GM21515 (cell line): Measurements from ENCODE around the gene TMA7.

ENCODE experiments used
- ATAC-seq: cut with Tn5 transposase; IDR thresholded peaks from one replicate; pipeline ENCODE4 v1.9.1; 2021; ENCODE audit not compliant: unreplicated experiment

Gene TMA7

DNA sequence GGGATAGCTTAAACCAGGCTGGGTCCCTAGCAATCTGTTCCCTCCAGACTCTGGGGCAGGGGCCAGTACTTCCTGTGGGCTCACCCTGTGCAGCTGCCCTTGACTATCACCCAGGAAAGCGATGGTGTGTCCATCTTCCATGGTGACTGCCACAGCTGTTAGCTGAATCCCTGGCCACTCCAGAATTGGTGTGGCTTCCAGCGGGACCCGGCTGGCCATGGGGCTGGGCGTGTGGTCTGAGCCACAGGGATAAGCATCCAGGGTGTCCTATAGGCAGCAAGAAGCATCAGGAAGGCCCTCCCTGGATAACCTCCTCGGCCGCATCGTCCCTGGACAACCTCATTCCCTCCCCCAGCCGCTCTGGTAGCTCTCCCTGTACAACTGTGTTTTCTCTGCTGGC is 17.4 kb upstream of the TMA7 start:
- no peak for ATAC-seq

DNA sequence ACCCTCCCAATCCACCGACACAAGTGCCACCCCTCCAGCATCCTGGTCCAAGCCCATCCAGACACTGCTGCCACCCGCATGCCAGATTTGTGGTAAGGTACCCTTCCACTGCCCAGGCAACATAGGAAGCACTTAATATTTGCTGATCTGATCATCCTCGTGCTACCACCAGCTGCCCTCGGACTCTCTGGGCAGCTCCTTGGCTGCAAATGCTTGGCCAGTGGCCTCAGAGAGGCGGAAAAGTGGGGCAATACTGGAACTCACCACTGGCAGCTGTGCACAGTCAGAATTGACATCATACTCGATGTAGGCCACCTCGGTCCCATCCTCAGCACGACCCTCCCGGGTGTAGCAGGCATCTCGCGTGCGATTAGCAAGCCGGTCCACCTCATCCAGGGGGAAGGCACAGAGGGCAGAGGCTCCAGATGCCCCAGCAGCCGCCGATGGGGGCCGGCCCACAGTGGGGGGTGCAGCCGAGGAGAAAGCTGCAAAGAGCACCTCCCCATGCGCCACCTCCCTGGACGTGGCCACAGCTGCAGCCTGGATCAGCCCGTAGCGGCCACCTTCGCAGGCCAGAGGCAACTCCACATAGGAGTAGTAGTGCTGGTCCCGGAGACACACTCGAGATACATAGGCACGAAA is 16.7 kb upstream of the TMA7 start:
- no peak for ATAC-seq

DNA sequence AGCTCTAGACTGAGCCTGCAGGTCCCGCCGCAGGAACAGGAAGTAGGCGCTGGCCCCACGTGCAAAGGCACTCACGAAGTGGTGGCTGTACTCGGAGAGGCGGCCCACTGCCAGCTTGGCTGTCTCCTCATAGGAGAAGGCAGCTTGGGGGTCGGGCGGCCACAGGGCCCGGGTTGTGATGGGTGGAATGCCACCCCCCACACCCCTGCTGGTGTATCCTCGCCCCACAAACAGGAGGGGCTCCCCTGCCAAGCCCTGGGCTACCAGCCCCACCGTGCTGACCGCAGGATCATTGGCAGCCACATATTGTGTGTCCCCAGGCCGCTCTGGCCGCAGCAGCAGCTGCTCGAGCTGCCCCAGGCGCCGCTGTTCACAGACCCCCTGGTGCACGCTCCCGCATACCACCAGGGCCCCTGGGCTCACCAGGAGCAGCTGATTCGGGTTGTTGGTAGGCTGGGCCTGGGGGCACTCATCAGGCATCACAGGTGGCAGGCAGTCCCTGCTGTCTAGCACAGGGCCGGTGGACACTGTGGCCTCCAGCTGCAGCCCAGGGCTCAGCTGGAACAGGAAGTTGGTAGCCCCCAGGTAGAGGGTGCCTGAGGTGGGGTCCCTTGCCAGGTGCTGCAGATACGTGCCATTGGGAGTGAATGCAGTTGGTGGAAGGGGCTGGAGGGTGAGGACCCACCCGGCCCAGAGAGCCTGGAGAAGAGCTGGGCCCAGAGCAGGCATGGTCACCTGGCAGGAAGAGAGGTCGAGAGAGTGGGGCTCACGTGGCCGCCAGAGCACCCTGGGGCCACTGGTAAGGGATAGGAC is 16.0 kb upstream of the TMA7 start:
- ATAC-seq = no peak

GRCh38 chr3:48425281-48425812 is 14.7 kb upstream of the TMA7 start:
- ATAC-seq = no peak

DNA sequence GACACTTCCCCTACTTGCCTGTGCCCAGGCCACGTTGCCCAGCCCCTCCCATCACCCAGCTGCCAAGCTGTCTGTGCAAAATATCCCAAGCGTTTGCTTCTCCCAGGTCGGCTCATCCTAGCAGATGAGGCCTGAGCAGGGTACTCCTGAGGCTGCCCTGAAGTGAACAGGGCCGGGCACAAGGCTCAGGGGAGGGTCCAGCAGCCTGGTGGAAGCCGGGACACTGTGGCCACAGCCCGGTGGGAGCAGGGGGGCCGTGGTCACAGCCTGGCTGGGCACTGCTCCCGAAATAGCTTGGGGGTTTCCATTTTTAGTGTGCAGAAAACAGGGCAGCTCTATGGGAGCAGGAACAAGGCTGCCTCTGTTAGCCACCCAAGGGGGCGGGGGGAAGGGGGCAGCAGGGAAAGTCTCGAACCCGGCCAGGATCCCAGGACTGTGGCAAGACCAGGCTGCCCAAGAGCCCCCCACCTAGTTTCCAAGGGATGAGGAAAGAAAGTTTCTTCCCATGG is 13.6 kb upstream of the TMA7 start:
- ATAC-seq = no peak

DNA sequence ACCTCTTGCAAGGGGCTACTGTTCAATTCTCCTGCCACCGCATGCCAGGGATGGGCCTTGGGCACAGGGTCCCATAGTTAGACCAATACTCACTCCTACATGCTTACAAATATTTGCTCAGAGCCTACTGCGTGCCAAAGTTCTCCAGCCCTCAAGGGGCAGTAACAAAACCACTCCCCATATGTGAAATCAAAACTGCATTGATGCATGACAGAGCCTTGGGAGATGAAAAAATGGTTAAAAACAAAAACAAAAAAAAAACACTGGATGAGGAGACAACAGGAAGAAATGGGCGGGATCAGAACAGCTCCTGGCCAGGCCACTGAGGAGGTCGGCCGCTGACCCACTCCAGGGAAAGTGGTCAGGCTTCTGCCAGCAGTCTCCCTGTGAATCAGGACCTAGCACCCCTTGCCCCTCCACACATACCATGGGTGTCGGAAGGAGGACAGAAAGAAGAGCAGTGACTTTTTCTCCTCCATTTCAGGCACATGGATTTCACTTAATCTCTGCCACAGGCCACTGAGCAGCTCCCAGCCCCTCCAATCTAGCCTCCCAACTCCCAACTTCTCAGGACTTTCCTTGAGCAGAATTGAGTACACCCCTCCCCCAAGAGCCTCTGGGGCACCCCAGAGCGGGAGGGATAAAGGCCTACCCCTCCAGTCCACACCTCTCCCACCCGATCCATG is 13.0 kb upstream of the TMA7 start:
- ATAC-seq = no peak

DNA sequence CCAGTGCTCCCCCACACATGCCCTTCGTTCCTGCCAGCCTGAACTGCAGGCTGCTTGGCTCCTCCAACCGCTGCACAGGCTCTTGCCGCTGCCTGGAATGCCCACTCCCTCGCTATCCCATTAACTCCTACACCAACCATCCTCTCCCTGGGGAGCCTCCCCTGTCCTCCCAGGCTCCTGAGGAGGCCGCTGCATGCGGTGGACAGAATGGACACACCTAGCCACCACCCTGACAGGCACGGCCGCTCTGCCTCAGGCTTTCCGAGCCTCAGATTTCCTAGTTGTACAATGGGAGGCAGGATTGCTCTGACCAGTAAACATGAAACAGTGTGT is 12.5 kb upstream of the TMA7 start:
- no peak for ATAC-seq

GRCh38 chr3:48428088-48428571 is 11.9 kb upstream of the TMA7 start:
- no peak for ATAC-seq

- ATAC-seq = peak; percentile 32
Measured at GRCh38 chr3:48428572-48429316, 11.3 kb upstream of the TMA7 start.

DNA sequence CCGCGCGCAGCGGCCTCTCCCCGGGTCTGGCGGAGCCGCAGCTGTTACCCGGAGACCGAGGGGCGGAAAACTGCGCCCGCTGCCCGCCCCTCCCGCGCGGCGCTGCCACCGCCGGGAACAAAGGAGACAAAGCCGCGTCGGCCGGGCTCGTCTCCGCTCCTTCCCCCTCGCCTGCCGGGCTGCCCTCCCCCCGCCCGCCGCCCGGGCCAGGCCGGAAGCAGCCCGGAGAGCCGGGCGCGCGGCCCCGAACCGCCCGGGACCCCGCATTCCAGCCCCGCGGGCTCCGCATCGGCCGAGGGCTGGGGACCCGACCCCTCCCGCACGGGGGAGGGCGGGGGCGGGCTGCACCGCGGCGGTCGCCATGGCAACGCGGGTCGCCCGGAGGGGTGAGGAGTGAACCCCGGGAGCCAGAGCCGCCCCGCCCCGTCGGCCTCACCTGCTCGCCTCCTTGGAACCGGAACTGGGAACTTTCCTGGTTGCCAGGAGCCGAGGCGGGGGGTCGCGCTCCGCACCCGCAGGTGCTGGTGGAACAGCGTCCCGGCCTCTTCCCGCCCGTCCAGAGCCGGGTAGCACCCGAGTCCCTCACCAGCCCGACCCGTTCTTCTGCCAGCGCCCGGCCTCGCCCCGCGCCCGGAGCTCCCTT is 10.6 kb upstream of the TMA7 start:
- peak; percentile 31 for ATAC-seq

DNA sequence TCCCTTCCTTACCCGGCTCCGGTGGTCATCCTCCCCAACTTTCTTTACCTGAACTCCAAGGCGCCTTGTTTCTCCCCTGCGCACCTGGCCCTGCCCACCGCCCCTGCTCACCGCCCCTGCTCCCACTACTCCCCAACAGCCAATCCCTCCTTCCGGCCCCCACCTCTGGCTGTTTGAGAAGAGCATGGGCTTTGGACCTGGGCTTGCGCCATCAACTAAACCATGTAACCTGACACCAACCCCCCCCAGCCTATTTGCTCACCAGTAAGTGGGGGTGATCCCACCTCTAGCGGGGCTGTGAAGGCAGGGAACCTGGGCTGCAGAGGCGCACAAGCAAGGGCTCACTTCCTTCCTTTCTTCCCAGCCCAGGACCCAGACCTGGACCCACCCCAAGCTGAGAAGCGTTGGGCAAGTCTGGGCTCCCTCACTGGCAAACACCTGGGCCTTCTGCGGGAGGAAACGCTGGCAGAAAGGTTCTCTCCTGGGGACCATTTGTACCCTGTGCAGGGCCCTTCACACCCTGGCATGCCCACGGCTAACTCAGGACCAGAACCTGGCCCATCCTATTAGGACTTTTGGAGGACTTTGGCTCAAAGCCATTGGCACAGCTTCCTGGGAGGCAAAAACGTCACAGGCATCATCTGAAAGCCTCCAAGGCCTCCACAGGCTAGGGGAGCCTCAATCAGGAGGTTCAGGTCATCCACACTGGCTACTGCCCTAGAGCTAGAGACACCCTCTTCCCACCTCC is 9.9 kb upstream of the TMA7 start, which contains the start of gene PLXNB1:
Gene PLXNB1, minus strand, starts transcription at position 127 of the 748 bp plus-strand sequence. CDS start 5,475 bp downstream, outside the sequence.
- ATAC-seq = no peak

DNA sequence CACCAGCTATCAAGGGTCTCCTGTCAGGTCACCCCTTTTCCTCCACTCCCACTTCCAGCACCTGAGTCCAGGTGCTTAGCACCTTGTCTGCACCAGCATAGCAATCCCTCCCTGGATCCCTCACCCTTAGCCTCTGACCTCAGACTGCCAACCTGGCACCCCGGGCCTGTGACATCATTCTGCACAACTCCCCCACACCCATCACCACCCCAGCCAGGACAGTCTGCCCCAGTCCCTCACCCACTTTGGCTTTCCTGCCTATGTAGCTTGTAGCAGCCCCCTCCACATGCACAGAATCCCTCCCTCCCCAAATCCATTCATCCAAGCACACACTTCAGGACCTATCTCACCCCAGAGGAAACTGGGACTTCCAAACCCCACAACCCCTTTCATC is 9.4 kb upstream of the TMA7 start:
- ATAC-seq = no peak

- no peak for ATAC-seq
Measured at GRCh38 chr3:48431224-48432029, 8.6 kb upstream of the TMA7 start.

DNA sequence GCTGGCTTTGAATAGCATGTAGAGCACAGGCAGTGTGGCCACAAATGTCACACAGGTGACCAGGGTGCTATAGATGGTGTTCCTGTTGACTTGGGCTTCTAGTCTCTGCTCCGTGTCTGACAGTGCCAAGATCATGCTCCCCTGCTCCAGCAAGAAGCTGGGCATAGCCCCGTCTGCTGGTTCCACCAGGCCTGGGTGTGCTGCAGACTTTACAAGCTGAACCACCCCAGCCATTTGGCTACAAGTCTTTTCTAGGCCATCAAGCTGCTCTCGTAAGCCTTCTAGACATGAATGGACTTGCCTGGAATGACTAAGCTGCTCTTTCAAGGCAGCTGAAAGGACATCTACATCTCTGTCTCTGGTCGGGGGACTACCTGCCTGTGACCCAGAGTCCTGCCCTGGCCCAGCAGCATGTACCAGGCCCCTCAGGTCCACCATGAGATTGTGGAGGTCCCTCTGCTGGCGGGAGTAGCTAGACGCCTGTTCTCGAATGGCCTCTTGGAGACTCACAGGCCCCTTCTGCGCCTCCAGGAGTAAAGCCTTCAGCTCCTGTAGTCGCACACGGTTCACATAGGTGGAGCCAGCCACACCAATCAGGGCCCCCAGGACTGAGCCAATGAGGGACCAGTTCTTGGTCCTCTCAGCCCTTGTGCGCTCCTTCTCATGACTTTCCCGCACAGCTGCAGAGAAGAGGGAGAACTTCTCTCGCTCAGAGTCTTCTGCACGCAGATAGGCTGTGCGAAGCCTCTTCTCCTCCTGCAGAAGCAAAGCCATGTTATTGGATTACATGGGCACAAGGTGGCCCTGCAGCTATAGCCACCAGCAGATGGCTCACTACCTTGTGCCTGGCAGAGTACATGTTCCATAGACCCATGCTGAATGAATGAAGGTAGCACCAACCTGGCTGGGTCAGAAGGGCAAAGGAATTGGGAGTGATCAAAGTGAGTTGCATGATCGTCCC is 7.4 kb upstream of the TMA7 start:
- no peak for ATAC-seq

- ATAC-seq = no peak
Measured at GRCh38 chr3:48433472-48434118, 6.5 kb upstream of the TMA7 start.

DNA sequence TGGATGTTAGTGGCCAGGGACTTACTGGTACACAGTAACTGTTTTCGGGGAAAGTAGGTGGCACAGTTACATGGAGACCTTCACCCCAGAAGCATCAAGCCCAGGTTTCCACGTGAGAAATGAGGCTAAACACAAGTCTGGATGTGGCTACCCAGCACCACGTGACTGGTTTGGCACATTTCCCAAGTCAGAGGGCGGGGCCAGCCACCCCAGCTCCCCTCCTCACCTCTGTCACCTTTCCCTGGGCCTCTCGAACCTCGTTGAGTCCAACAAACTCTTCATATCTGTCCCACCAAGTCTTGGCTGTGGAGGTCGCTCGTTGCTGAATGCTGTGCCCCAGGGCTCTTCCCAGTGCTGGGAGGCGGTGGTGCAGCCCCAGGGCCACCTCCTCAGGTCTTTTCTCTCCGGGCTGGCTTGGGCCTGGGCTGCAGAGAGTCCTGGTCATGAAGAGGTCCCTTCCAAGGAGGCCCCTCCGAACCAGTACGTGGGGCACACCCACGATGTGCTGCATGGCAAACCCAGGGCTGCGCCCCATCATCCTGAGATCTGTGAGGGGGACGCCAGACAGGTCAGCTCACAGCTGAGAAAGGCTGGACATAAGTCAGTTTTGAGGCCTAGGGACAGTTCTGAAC is 5.3 kb upstream of the TMA7 start:
- ATAC-seq = no peak

DNA sequence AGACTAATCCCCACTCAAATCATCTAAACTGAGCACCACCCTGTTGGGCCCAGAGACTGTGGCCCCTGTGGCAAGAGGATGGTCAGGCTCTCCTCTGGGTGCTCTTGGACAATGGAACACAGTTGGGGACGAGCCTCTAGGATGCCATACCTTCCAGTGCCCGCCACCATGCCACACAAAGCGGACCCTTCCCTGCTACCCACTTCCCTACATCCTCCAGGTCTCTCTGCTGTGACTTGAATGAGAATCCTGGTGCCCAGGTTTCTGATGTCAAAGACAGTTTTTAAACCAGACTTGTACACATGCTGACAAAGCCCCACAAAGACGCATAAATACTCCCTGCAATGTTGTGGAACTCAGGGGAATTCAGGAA is 4.8 kb upstream of the TMA7 start:
- ATAC-seq = no peak
